ENCODE measurements around the gene ABHD15. TPM values are rescaled to one million over a fixed set of nuclear protein-coding genes. Genes with fewer than 3 reads are reported as not detected.

ABHD15 gene
- total RNA-seq, 2 experiments from 2014 or later: 4.1 to 4.9 TPM

GRCh38 chr17:29581583-29582253 lies 14.9 kb upstream of the ABHD15 start:
- intact Hi-C loops (cut with DNase I, micrococcal nuclease): loop anchor here in 1 of 2 experiments (2.0 to 10.0 kb wide), 5 partner anchors 351 to 837 kb away; partner anchors contain the start of genes PHF12, SSH2 and TRAF4
- TF ChIP-seq CTCF (IDR thresholded peaks at IDR 0.05): no peak
- no peaks in the 10 kb centered on the region for H3K9me3 ChIP-seq (ENCODE audit: control insufficient read depth in 1 of 2, insufficient read depth in 1 of 2, low read length in 2 of 2)
- H3K4me3 ChIP-seq (ENCODE audit: low read length): no peak overlapping the region
- ChIA-PET CTCF (interaction anchor here (0.8 to 7.8 kb wide), 4 partner anchors 9 to 36 kb away, joined by 3 to 48 read pairs (median 26); partner anchors contain the start of gene ANKRD13B), POLR2A (interaction anchor here (1.0 to 3.0 kb wide), 5 partner anchors 10 to 36 kb away, joined by 3 to 14 read pairs (median 9); partner anchors contain the start of gene TP53I13)
- H3K36me3 ChIP-seq (ENCODE audit: insufficient read depth, low read length): peaks cover 58% of the 10 kb centered on the region
- no peaks in the 10 kb centered on the region for H3K27me3 Mint-ChIP-seq
- no peaks in the 10 kb centered on the region for H3K27me3 ChIP-seq (ENCODE audit: control insufficient read depth in 1 of 2, insufficient read depth in 2 of 2, low read length in 2 of 2)
- no peak overlapping the region for H3K4me3 Mint-ChIP-seq
- peaks cover 43% of the 10 kb centered on the region for H3K4me1 Mint-ChIP-seq (ENCODE audit: low read depth)
- DNase-seq (peak in 1 of 14 experiments; percentile 27), ATAC-seq (ENCODE audit: poor library complexity) (no peak)
- no peaks in the 10 kb centered on the region for H3K9me3 Mint-ChIP-seq
- H3K4me1 ChIP-seq (ENCODE audit: insufficient read depth, low read length): peaks cover 41% of the 10 kb centered on the region
- peak overlapping the region; percentile 27 for H3K27ac Mint-ChIP-seq
- H3K36me3 Mint-ChIP-seq (ENCODE audit: low read depth): peaks cover 33% of the 10 kb centered on the region
- no peak overlapping the region for H3K27ac ChIP-seq (ENCODE audit: low read depth in 1 of 2, low read length in 2 of 2)

GRCh38 chr17:29579866-29580771 lies 13.3 kb upstream of the ABHD15 start:
- Mint-ChIP-seq H3K9me3 (no peaks in the 10 kb centered on the region), H3K36me3 (ENCODE audit: low read depth) (peaks cover 44% of the 10 kb centered on the region), H3K4me1 (ENCODE audit: low read depth) (peaks cover 27% of the 10 kb centered on the region), H3K27ac (peak overlapping the region; percentile 41), H3K27me3 (no peaks in the 10 kb centered on the region), H3K4me3 (peak overlapping the region; percentile 69)
- Histone ChIP-seq H3K9me3 (ENCODE audit: control insufficient read depth in 1 of 2, insufficient read depth in 1 of 2, low read length in 2 of 2) (no peaks in the 10 kb centered on the region), H3K4me3 (ENCODE audit: low read length) (no peak overlapping the region), H3K27me3 (ENCODE audit: control insufficient read depth in 1 of 2, insufficient read depth in 2 of 2, low read length in 2 of 2) (no peaks in the 10 kb centered on the region), H3K27ac (ENCODE audit: low read depth in 1 of 2, low read length in 2 of 2) (no peak overlapping the region), H3K4me1 (ENCODE audit: insufficient read depth, low read length) (peaks cover 27% of the 10 kb centered on the region), H3K36me3 (ENCODE audit: insufficient read depth, low read length) (peaks cover 74% of the 10 kb centered on the region)
- intact Hi-C loops (cut with DNase I, micrococcal nuclease): loop anchor here (1.0 to 10.0 kb wide), 13 partner anchors 9 to 895 kb away; partner anchors contain the start of genes GIT1 (in 1 of the 2), GOSR1 (in 1 of the 2), PHF12 (in 1 of the 2) and SSH2 (in 1 of the 2)
- POLR2A ChIA-PET: interaction anchor here (1.2 to 3.0 kb wide), 5 partner anchors 11 to 37 kb away, joined by 4 to 14 read pairs (median 9); partner anchors contain the start of gene ABHD15
- peak; percentile 88 for TF ChIP-seq CTCF (IDR thresholded peaks at IDR 0.05)
- ATAC-seq (ENCODE audit: poor library complexity): peak; percentile 99
- CTCF ChIA-PET: interaction anchor here (0.8 to 7.8 kb wide), 7 partner anchors 12 to 441 kb away, joined by 3 to 48 read pairs (median 6); partner anchors contain the start of gene ANKRD13B
- DNase-seq: peak; percentile 84 to 95 (median 88)

All from CD4-positive, alpha-beta T cell (primary cell).